Fibroblast of lung (primary cell): Measurements from ENCODE around the gene MPRIP. TPM values are rescaled to one million over a fixed set of nuclear protein-coding genes. Genes with fewer than 3 reads are reported as not detected.

Experiments used
- DNase-seq, 2 donors: peaks; one replicate each; pipeline versions ENCODE4 v3.0.0 to v3.0.0-alpha.2; 2010; ENCODE audit warnings: low read depth in 2 of 2
- H2AFZ ChIP-seq: 2 replicates; pipeline ENCODE4 v1.5.1; 2012; ENCODE audit warnings: low read length, control low read depth, inconsistent platforms
- H3K27ac ChIP-seq: 2 replicates; pipeline ENCODE4 v1.5.1; 2011; ENCODE audit warnings: low read length, control low read depth; ENCODE audit not compliant: insufficient read depth
- H3K27me3 ChIP-seq: 2 replicates; pipeline ENCODE4 v1.5.1; 2011; ENCODE audit warnings: mild to moderate bottlenecking, low read length; ENCODE audit not compliant: control insufficient read depth, insufficient read depth
- H3K36me3 ChIP-seq: 2 replicates; pipeline ENCODE4 v1.5.1; 2011; ENCODE audit warnings: low read length; ENCODE audit not compliant: control insufficient read depth, insufficient read depth
- H3K4me1 ChIP-seq: 2 replicates; pipeline ENCODE4 v1.5.1; 2011; ENCODE audit warnings: low read length; ENCODE audit not compliant: control insufficient read depth, insufficient read depth; ENCODE audit errors: extremely low read depth
- H3K4me2 ChIP-seq: 2 replicates; pipeline ENCODE4 v1.5.1; 2011; ENCODE audit warnings: low read length, control low read depth; ENCODE audit not compliant: insufficient read depth; ENCODE audit errors: extremely low read depth
- H3K4me3 ChIP-seq, 4 experiments: fragments of 200-600 bp in 1 of 4; sonication (generic) in 1 of 4; replicated peaks in 1 of 4; 2 replicates each; pipeline ENCODE4 v1.5.1; 2011 to 2016; ENCODE audit warnings: low read length in 4 of 4, low read depth in 3 of 4, mild to moderate bottlenecking in 3 of 4, control low read depth in 2 of 4, inconsistent platforms in 1 of 4, mixed read lengths in 1 of 4; ENCODE audit not compliant: insufficient read depth in 1 of 4; ENCODE audit errors: control extremely low read depth in 1 of 4
- H3K79me2 ChIP-seq: 2 replicates; pipeline ENCODE4 v1.5.1; 2012; ENCODE audit warnings: mild to moderate bottlenecking, low read length, inconsistent platforms; ENCODE audit not compliant: control insufficient read depth, insufficient read depth
- H3K9ac ChIP-seq: 2 replicates; pipeline ENCODE4 v1.5.1; 2011; ENCODE audit warnings: mild to moderate bottlenecking, low read length, control low read depth; ENCODE audit not compliant: insufficient read depth
- H3K9me3 ChIP-seq: 2 replicates; pipeline ENCODE4 v1.5.1; 2012; ENCODE audit warnings: low read depth, low read length; ENCODE audit not compliant: control insufficient read depth, insufficient read depth
- H4K20me1 ChIP-seq: 2 replicates; pipeline ENCODE4 v1.5.1; 2011; ENCODE audit warnings: low read length; ENCODE audit not compliant: control insufficient read depth, insufficient read depth; ENCODE audit errors: extremely low read depth
- CTCF ChIP-seq, 2 donors: IDR thresholded peaks in 1 of 2; conservative IDR thresholded peaks in 1 of 2; 1 replicate in 1 of 2; 2 replicates in 1 of 2; pipeline ENCODE4 v1.5.1; 2011 to 2012; ENCODE audit warnings: low read length in 2 of 2, control low read depth in 1 of 2, inconsistent platforms in 1 of 2, low read depth in 1 of 2, mild to moderate bottlenecking in 1 of 2
- EZH2 ChIP-seq: IDR thresholded peaks from 2 replicates; pipeline ENCODE4 v1.5.1; 2012; ENCODE audit warnings: low read length, control low read depth, mild to moderate bottlenecking; ENCODE audit errors: missing control alignments
- polyA plus RNA-seq, 2 donors: library from polyadenylated mRNA; depleted of rRNA in 1 of 2; stranded (reverse) in 1 of 2; unstranded in 1 of 2; fragments of >200 nt; gene quantifications; 2 replicates each; pipeline ENCODE4 v1.2.1, GENCODE V29; 2011 to 2012; ENCODE audit warnings: missing spikeins in 1 of 2
- total RNA-seq: library from RNA; depleted of rRNA; stranded (reverse); fragments of >200 nt; gene quantifications from 2 replicates; pipeline ENCODE4 v1.2.1, GENCODE V29; 2014

The MPRIP gene
- total and polyA plus RNA-seq, 2 donors (not counting 1 experiment from before 2014, with no cell fraction given), result 104 to 124 TPM

DNA sequence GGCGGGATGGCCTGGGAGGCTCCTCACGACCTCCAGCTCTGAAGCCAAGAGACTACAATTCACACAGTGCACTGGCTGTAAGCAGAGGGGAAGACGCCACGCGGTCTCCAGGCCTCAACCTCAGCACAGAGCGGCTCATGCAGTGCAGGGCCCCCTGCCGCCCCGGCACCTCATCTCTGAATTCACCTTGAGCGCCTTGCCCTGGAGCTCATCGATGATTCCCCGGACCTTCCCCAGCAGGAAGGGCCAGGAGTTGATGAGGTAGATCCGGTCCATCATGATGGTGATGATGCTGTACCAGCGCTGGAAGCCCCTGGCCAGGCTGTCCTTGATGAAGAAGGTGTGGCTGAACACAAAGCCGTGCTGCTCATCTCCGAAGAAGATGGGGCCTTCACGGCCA lies 181.5 kb downstream of the MPRIP start:
- H2AFZ ChIP-seq, result no peak overlapping the region
- no peaks in the 10 kb centered on the region for H3K9me3 ChIP-seq
- no peak overlapping the region for H3K4me2 ChIP-seq
- H3K9ac ChIP-seq, result no peak overlapping the region
- no peaks in the 10 kb centered on the region for H4K20me1 ChIP-seq
- H3K4me1 ChIP-seq, result no peaks in the 10 kb centered on the region
- no peak overlapping the region for H3K4me3 ChIP-seq
- H3K36me3 ChIP-seq, result peaks cover 56% of the 10 kb centered on the region
- no peaks in the 10 kb centered on the region for H3K27me3 ChIP-seq
- no peak overlapping the region for H3K27ac ChIP-seq
- TF ChIP-seq CTCF (conservative IDR thresholded peaks at IDR 0.05 in 1 of 2, IDR thresholded peaks at IDR 0.05 in 1 of 2; ENCODE audit: low read depth in 1 of 2, low read length in 2 of 2) (no peak), EZH2 (no peak)
- DNase-seq, result no peak
- no peaks in the 10 kb centered on the region for H3K79me2 ChIP-seq

GRCh38 chr17:17224137-17224536 lies 181.9 kb downstream of the MPRIP start:
- peaks cover 57% of the 10 kb centered on the region for H3K36me3 ChIP-seq

GRCh38 chr17:17225901-17226300 lies 183.6 kb downstream of the MPRIP start:
- Histone ChIP-seq H3K4me1 (no peaks in the 10 kb centered on the region), H3K9me3 (no peaks in the 10 kb centered on the region), H3K4me3 (no peak overlapping the region), H3K4me2 (no peak overlapping the region), H3K9ac (no peak overlapping the region), H4K20me1 (no peaks in the 10 kb centered on the region), H3K79me2 (peaks cover 6% of the 10 kb centered on the region), H3K36me3 (peaks cover 55% of the 10 kb centered on the region), H2AFZ (no peak overlapping the region), H3K27me3 (no peaks in the 10 kb centered on the region), H3K27ac (no peak overlapping the region)
- TF ChIP-seq EZH2, result no peak
- TF ChIP-seq CTCF (conservative IDR thresholded peaks at IDR 0.05 in 1 of 2, IDR thresholded peaks at IDR 0.05 in 1 of 2; ENCODE audit: low read depth in 1 of 2, low read length in 2 of 2), result no peak
- DNase-seq, result no peak

More at GRCh38 chr17:17224137-17224536, 181.9 kb downstream of the MPRIP start:
- Histone ChIP-seq H3K4me3 (no peak overlapping the region), H3K9me3 (no peaks in the 10 kb centered on the region), H3K4me1 (no peaks in the 10 kb centered on the region), H3K79me2 (peaks cover 1% of the 10 kb centered on the region), H3K4me2 (no peak overlapping the region), H3K9ac (no peak overlapping the region), H4K20me1 (no peaks in the 10 kb centered on the region), H2AFZ (no peak overlapping the region), H3K27me3 (no peaks in the 10 kb centered on the region), H3K27ac (no peak overlapping the region)
- no peak for DNase-seq
- TF ChIP-seq EZH2, result no peak
- no peak for TF ChIP-seq CTCF (conservative IDR thresholded peaks at IDR 0.05 in 1 of 2, IDR thresholded peaks at IDR 0.05 in 1 of 2; ENCODE audit: low read depth in 1 of 2, low read length in 2 of 2)
